Right atrium auricular region (tissue), 2 donors: ENCODE measurements around the gene OR51B6. TPM values are rescaled to one million over a fixed set of nuclear protein-coding genes. Genes with fewer than 3 reads are reported as not detected.
"Not testable (repeated sequence)": the region's sequence is repeated elsewhere in the genome, so short reads cannot be mapped to it uniquely, and the experiment has no call there.

Source experiments
- DNase-seq: peaks from one replicate; pipeline ENCODE4 v3.0.0-alpha.2; 2019; ENCODE audit warnings: low spot score
- H3K27ac ChIP-seq, 2 donors: fragments of 200-600 bp; sonication (generic); 1 replicate in 1 of 2; 2 replicates in 1 of 2; pipeline ENCODE4 v1.5.1; 2016 to 2019
- H3K27me3 ChIP-seq, 2 donors: fragments of 200-600 bp; sonication (generic); one replicate each; pipeline versions ENCODE4 v1.5.1 to v1.6.0; 2017 to 2019
- H3K36me3 ChIP-seq: fragments of 200-600 bp; sonication (generic); one replicate; pipeline ENCODE4 v1.5.1; 2016
- H3K4me1 ChIP-seq, 2 donors: fragments of 200-600 bp; sonication (generic); one replicate each; pipeline versions ENCODE4 v1.5.1 to v1.6.0; 2017 to 2019
- H3K4me3 ChIP-seq, 2 donors: fragments of 200-600 bp; sonication (generic); 1 replicate in 1 of 2; 2 replicates in 1 of 2; pipeline ENCODE4 v1.5.1; 2017 to 2019; ENCODE audit warnings: mild to moderate bottlenecking in 1 of 2, moderate library complexity in 1 of 2
- H3K9me3 ChIP-seq, 2 donors: fragments of 200-600 bp; sonication (generic); one replicate each; pipeline ENCODE4 v1.5.1; 2019
- CTCF ChIP-seq, 2 donors: fragments of 200-600 bp; sonication (generic); IDR thresholded peaks; one replicate each; pipeline ENCODE4 v1.5.1; 2019; ENCODE audit warnings: antibody characterized with exemption in 2 of 2
- total RNA-seq, 2 donors: library from RNA; depleted of rRNA; stranded (reverse); fragments of >200 nt; gene quantifications; one replicate each; pipeline ENCODE4 v1.1.0, GENCODE V29; 2016

The OR51B6 gene
- total RNA-seq, 2 donors from 2014 or later = not detected

- H3K27ac ChIP-seq = no peak overlapping the region
- no peaks in the 10 kb centered on the region for H3K36me3 ChIP-seq
- DNase-seq = no peak
- H3K4me3 ChIP-seq = no peak overlapping the region
- no peaks in the 10 kb centered on the region for H3K9me3 ChIP-seq
- no peaks in the 10 kb centered on the region for H3K27me3 ChIP-seq
- H3K4me1 ChIP-seq = peaks cover 0 to 10% of the 10 kb centered on the region in 2 donors
- TF ChIP-seq CTCF (IDR thresholded peaks at IDR 0.05) = no peak
Observed at GRCh38 chr11:5363679-5364078, 12.4 kb downstream of the OR51B6 start.

GRCh38 chr11:5364214-5364613, 12.9 kb downstream of the OR51B6 start:
- H3K9me3 ChIP-seq = no peaks in the 10 kb centered on the region
- H3K27ac ChIP-seq = no peak overlapping the region
- no peaks in the 10 kb centered on the region for H3K27me3 ChIP-seq
- H3K36me3 ChIP-seq = no peaks in the 10 kb centered on the region
- H3K4me3 ChIP-seq = no peak overlapping the region
- peaks cover 0 to 10% of the 10 kb centered on the region in 2 donors for H3K4me1 ChIP-seq
- DNase-seq = no peak
- no peak for TF ChIP-seq CTCF (IDR thresholded peaks at IDR 0.05)

GRCh38 chr11:5366365-5366764, 15.1 kb downstream of the OR51B6 start:
- not testable (repeated sequence) for H3K4me1 ChIP-seq, H3K27ac ChIP-seq, H3K27me3 ChIP-seq, DNase-seq, H3K9me3 ChIP-seq, H3K36me3 ChIP-seq, H3K4me3 ChIP-seq

GRCh38 chr11:5366856-5367255, 15.5 kb downstream of the OR51B6 start:
- no peak for DNase-seq
- no peaks in the 10 kb centered on the region for H3K27me3 ChIP-seq
- H3K27ac ChIP-seq = no peak overlapping the region
- no peak overlapping the region for H3K4me3 ChIP-seq
- H3K36me3 ChIP-seq = no peaks in the 10 kb centered on the region
- H3K4me1 ChIP-seq = peaks cover 0 to 10% of the 10 kb centered on the region in 2 donors
- no peaks in the 10 kb centered on the region for H3K9me3 ChIP-seq
- no peak for TF ChIP-seq CTCF (IDR thresholded peaks at IDR 0.05)

GRCh38 chr11:5367448-5368074, 16.3 kb downstream of the OR51B6 start:
- TF ChIP-seq CTCF (IDR thresholded peaks at IDR 0.05) = no peak
- Histone ChIP-seq H3K4me3 (no peak overlapping the region), H3K36me3 (no peaks in the 10 kb centered on the region), H3K4me1 (peaks cover 0 to 10% of the 10 kb centered on the region in 2 donors), H3K27ac (no peak overlapping the region), H3K9me3 (no peaks in the 10 kb centered on the region), H3K27me3 (no peaks in the 10 kb centered on the region)
- DNase-seq = no peak

- Histone ChIP-seq H3K4me3 (no peak overlapping the region), H3K27ac (no peak overlapping the region), H3K27me3 (no peaks in the 10 kb centered on the region), H3K9me3 (no peaks in the 10 kb centered on the region), H3K4me1 (peaks cover 0 to 10% of the 10 kb centered on the region in 2 donors), H3K36me3 (no peaks in the 10 kb centered on the region)
- no peak for DNase-seq
- TF ChIP-seq CTCF (IDR thresholded peaks at IDR 0.05) = no peak
Observed at GRCh38 chr11:5368502-5369043, 17.3 kb downstream of the OR51B6 start.
